Immature natural killer cell (primary cell): ENCODE data around the gene TEX10. TPM values are rescaled to one million over a fixed set of nuclear protein-coding genes. Genes with fewer than 3 reads are reported as not detected.
A peak's percentile ranks its signal among the peaks of the same experiment; 100 is the strongest.

ENCODE experiments used
- DNase-seq, 3 donors: peaks; one replicate each; pipeline ENCODE4 v3.0.0; 2022; ENCODE audit warnings: mixed read lengths in 1 of 3
- H3K27ac Mint-ChIP-seq, 6 donors: one replicate each; pipeline ENCODE4 v1.8.0; 2020; ENCODE audit warnings: mixed read lengths in 6 of 6, mild to moderate bottlenecking in 5 of 6, inconsistent platforms in 4 of 6, moderate library complexity in 3 of 6
- H3K27me3 Mint-ChIP-seq, 3 donors: one replicate each; pipeline ENCODE4 v1.8.0; 2020 to 2021; ENCODE audit warnings: low read depth in 3 of 3, mild to moderate bottlenecking in 3 of 3, mixed read lengths in 3 of 3, moderate library complexity in 3 of 3, inconsistent platforms in 1 of 3
- H3K36me3 Mint-ChIP-seq, 3 donors: one replicate each; pipeline ENCODE4 v1.8.0; 2020; ENCODE audit warnings: mixed read lengths in 3 of 3, inconsistent platforms in 2 of 3, mild to moderate bottlenecking in 2 of 3
- H3K4me1 Mint-ChIP-seq, 2 donors: one replicate each; pipeline ENCODE4 v1.8.0; 2020; ENCODE audit warnings: inconsistent platforms in 2 of 2, mild to moderate bottlenecking in 2 of 2, mixed read lengths in 2 of 2, moderate library complexity in 1 of 2
- H3K4me3 Mint-ChIP-seq, 5 donors: one replicate each; pipeline ENCODE4 v1.8.0; 2020; ENCODE audit warnings: mild to moderate bottlenecking in 5 of 5, mixed read lengths in 5 of 5, inconsistent platforms in 3 of 5, moderate library complexity in 3 of 5
- H3K9me3 Mint-ChIP-seq, 6 donors: one replicate each; pipeline ENCODE4 v1.8.0; 2020; ENCODE audit warnings: mild to moderate bottlenecking in 6 of 6, mixed read lengths in 6 of 6, inconsistent platforms in 4 of 6, moderate library complexity in 3 of 6
- polyA plus RNA-seq, 3 donors: library from polyadenylated mRNA; unstranded; fragments of 300-500 nt; fragmentation: Illumina TruSeq; gene quantifications; one replicate each; pipeline ENCODE4 v1.2.3, GENCODE V29; 2021

The TEX10 gene
- polyA plus RNA-seq, 3 donors from 2014 or later = 5.9 to 13.8 (median 11.3) TPM

DNA sequence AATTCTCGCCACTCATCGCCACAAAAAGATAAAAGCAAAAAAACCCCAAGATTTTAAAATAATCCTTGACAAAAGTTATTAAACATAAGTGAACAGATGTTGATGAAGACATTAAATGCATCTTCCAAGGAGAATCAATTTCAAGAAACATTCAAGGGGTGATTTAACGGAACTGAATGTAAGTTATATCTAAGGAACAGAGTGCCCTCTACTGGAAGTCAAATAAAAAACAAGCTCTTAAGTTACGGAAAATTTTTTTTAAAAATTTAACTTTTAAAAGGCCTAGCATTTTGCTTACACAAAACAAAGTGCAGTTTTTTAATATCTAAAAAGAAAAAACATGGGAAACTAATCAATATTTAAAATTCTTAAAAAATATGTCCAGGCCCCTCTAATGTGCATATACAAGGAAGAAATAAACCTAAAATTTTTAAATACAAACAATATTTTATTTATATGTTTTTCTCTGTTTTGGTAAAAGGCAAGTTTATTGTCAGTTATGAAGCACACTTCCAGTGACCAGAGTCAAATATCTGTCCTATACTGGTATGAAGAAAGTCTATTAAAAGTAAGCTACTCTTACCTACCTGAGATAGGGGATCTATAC, 28.0 kb downstream of the TEX10 start:
- Mint-ChIP-seq H3K36me3 (peaks cover 8 to 22% (median 15%) of the 10 kb centered on the region in 3 donors), H3K9me3 (no peaks in the 10 kb centered on the region), H3K4me1 (peaks cover 6 to 17% of the 10 kb centered on the region in 2 donors), H3K4me3 (no peak overlapping the region), H3K27me3 (peaks cover 0 to 2% (median 0%) of the 10 kb centered on the region in 3 donors), H3K27ac (no peak overlapping the region)
- peak; percentile 4 to 18 (median 17) for DNase-seq

DNA sequence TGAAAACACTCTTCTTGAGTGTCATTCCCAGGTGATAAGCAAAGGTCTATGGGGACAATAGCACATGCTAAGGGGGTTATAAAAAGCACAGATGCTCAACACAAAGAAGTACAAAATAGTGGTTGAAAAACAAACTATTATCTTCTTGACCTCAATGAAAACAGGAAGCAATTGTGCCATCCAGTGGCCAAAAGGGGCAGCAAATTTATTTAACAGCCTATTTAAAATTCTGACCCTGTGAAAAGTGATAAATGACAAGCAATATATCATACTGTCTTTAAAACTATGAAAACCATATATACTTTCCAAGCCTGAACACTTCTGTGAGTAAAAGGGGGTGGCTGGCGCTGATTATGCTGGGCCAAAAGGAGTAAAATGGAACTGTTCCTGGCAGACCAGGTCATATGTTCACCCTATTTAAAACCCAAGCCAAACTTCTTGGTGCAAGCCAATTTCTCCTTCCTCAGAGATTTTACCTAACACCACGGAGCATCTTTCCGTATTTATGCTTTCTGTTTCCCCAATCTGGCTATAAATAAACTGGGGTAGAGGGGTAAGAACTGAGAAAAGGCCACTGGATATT, 29.7 kb downstream of the TEX10 start:
- H3K9me3 Mint-ChIP-seq = no peaks in the 10 kb centered on the region
- peak overlapping the region in 1 of 6 donors; percentile 47 for H3K27ac Mint-ChIP-seq
- peaks cover 0 to 2% (median 0%) of the 10 kb centered on the region in 3 donors for H3K27me3 Mint-ChIP-seq
- no peak overlapping the region for H3K4me3 Mint-ChIP-seq
- peaks cover 11 to 26% (median 13%) of the 10 kb centered on the region in 3 donors for H3K36me3 Mint-ChIP-seq
- H3K4me1 Mint-ChIP-seq = peaks cover 6 to 17% of the 10 kb centered on the region in 2 donors
- peak; percentile 6 to 17 (median 12) for DNase-seq

DNA sequence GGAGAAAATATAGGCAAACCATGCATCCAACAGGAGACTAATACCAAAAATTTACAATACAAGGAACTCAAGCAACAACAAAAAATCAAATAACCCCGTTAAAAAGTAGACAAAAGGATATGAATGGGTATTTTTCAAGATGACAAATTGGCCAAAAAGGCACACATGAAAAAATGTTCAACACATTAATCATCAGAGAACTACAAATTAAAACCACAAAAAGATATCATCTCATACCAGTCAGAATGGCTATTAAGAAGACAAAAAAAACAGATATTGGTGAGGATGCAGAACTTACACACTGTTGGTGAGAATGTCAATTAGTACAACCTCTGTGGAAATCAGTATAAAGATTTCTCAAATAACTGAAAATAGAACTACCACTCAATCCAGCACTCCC, 35.0 kb downstream of the TEX10 start:
- Mint-ChIP-seq H3K27ac (peak overlapping the region in 2 of 6 donors; percentile 10 to 22), H3K4me3 (no peak overlapping the region), H3K27me3 (peaks cover 0 to 1% (median 0%) of the 10 kb centered on the region in 3 donors), H3K36me3 (peaks cover 37 to 46% (median 38%) of the 10 kb centered on the region in 3 donors), H3K9me3 (no peaks in the 10 kb centered on the region), H3K4me1 (peaks cover 3 to 11% of the 10 kb centered on the region in 2 donors)
- no peak for DNase-seq

DNA sequence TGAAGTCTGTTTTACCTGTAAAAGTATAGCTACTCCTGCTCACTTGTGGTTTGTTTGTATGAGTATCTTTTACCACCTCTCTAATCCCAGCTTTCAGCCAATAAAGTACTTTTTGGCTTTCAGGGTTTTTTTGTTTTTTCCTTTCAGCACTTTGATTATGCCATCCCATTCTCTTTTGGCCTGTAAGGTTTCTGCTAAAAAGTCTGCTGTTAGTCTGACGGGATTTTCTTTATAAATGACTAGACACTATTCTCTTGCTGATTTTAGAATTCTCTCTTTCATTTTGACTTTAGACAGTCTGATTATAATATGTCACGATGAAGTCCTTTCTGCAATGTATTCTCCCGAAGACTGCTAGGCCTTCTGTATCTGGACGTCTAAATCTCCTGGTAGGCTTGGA, 37.2 kb downstream of the TEX10 start:
- Mint-ChIP-seq H3K4me1 (peaks cover 5 to 17% of the 10 kb centered on the region in 2 donors), H3K27me3 (peaks cover 0 to 1% (median 0%) of the 10 kb centered on the region in 3 donors), H3K36me3 (peaks cover 42 to 46% (median 42%) of the 10 kb centered on the region in 3 donors), H3K4me3 (no peak overlapping the region), H3K27ac (no peak overlapping the region), H3K9me3 (no peaks in the 10 kb centered on the region)
- DNase-seq = no peak

DNA sequence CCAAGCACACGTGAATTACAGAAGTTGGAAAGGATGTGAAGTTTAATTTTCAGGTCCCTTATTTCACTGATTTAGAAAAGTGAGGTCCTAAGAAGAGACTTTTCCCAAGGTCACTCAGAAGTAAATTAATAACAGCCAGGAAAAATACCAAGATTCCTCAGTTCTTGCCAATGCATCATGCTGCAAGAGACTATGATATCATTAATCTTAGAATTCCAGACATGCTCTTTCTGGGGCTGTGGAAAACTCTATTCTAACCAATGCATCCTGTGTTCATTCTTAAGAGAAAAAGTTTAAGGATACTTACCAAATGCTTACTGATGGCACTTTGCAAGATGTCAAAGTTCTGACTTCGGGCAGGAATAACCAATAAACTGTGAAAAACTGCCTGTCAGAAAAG, 42.8 kb downstream of the TEX10 start:
- Mint-ChIP-seq H3K4me1 (peaks cover 2 to 11% of the 10 kb centered on the region in 2 donors), H3K4me3 (no peak overlapping the region), H3K36me3 (peaks cover 17 to 39% (median 27%) of the 10 kb centered on the region in 3 donors), H3K9me3 (no peaks in the 10 kb centered on the region), H3K27ac (peak overlapping the region in 1 of 6 donors; percentile 8), H3K27me3 (no peaks in the 10 kb centered on the region)
- DNase-seq = no peak

DNA sequence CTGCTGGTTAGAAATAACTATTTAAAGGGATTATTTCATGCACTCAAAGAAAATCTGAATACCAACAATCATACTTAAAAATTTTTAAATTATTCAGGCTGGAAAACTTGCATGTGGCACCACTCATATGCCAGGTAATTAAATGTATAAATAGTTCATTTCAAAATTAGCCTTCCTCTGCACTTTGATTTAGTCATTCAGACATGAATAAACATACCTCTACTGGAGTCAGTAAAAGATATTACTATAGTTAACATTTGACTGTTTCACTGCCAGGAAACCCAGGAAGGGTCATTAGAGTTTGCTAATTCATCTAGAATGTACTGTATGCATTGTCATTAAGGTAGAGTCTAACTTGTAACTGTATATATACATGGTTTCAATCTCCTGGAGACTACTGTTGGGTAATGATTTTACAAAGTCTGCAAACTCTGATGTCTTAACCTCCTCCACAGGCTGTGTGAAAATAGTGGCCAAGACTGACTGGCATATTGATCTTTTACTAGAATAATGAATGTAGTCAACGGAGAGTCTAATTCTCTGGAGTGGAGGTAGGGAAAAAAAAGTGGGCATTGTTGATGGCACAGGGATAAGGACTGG, 43.7 kb downstream of the TEX10 start:
- Mint-ChIP-seq H3K36me3 (peaks cover 11 to 34% (median 20%) of the 10 kb centered on the region in 3 donors), H3K27me3 (no peaks in the 10 kb centered on the region), H3K27ac (peak overlapping the region in 2 of 6 donors; percentile 8 to 35), H3K9me3 (no peaks in the 10 kb centered on the region), H3K4me1 (peaks cover 3 to 14% of the 10 kb centered on the region in 2 donors), H3K4me3 (no peak overlapping the region)
- DNase-seq = no peak

DNA sequence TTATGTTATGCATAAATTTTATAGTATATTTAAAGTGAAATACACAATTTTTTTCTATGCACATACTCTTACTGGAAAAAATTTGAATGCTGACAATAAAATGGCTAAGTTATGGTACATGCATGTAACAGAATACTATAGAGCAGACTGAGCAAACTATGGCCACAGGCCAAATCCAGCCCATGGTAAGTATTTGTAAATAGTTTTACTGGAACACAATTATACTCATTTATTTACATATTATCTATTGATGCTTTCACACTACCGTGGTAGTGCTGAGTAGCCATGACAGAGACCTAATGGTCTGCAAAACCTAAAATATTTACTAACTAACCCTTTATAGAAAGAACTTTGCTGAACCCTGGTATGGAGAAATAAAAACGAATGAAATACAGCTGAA, 45.7 kb downstream of the TEX10 start:
- H3K4me1 Mint-ChIP-seq = peaks cover 3 to 14% of the 10 kb centered on the region in 2 donors
- no peak overlapping the region for H3K4me3 Mint-ChIP-seq
- no peak overlapping the region for H3K27ac Mint-ChIP-seq
- DNase-seq = no peak
- H3K9me3 Mint-ChIP-seq = no peaks in the 10 kb centered on the region
- peaks cover 17 to 44% (median 18%) of the 10 kb centered on the region in 3 donors for H3K36me3 Mint-ChIP-seq
- no peaks in the 10 kb centered on the region for H3K27me3 Mint-ChIP-seq

DNA sequence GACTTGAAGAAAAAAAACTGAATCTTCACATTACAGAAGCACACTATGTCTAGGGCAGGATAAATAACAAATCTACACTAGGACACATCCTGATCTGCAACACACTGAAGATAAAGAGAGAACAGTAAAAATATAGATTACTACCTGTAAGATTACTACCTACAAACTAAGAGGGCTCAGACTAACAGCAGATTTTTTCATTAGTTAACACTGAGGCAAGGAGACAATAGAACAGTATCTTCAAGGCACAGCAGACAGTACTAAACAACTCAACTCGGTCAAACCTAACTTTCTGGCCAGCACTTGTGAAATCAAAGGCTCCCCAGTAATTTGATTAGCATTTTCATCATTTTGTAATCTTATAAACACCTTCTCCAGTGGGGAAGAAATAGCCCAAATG, 46.5 kb downstream of the TEX10 start:
- H3K9me3 Mint-ChIP-seq = no peaks in the 10 kb centered on the region
- no peak overlapping the region for H3K4me3 Mint-ChIP-seq
- peaks cover 18 to 45% (median 19%) of the 10 kb centered on the region in 3 donors for H3K36me3 Mint-ChIP-seq
- no peak overlapping the region for H3K27ac Mint-ChIP-seq
- DNase-seq = no peak
- H3K4me1 Mint-ChIP-seq = peaks cover 1 to 7% of the 10 kb centered on the region in 2 donors
- no peaks in the 10 kb centered on the region for H3K27me3 Mint-ChIP-seq

GRCh38 chr9:100303747-100304146, 49.0 kb downstream of the TEX10 start:
- Mint-ChIP-seq H3K27me3 (no peaks in the 10 kb centered on the region), H3K36me3 (peaks cover 15 to 52% (median 28%) of the 10 kb centered on the region in 3 donors), H3K4me1 (peaks cover 1 to 6% of the 10 kb centered on the region in 2 donors), H3K27ac (peak overlapping the region in 3 of 6 donors; percentile 2 to 16 (median 12)), H3K9me3 (no peaks in the 10 kb centered on the region), H3K4me3 (no peak overlapping the region)
- no peak for DNase-seq

DNA sequence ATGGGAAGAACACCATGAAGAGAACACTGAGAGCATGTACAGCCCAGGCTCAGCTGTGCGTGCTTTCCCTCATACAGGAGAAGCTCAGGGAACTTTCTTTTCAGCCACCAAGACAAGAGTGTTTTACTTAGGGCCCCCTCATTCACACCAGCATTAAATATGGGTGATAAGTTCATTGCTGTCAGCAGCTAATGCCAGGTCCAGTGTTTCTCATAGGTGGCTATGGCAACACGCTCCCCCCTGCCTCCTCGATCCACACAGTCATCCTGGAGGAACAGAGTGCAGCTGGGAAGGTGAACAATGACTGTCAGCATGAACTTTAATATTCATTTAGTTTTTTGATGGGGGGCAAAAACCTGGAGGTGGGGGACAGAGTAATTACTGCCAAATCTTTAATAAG, 54.4 kb downstream of the TEX10 start:
- peaks cover 14 to 38% (median 17%) of the 10 kb centered on the region in 3 donors for H3K36me3 Mint-ChIP-seq
- H3K27me3 Mint-ChIP-seq = no peaks in the 10 kb centered on the region
- no peak for DNase-seq
- H3K9me3 Mint-ChIP-seq = no peaks in the 10 kb centered on the region
- H3K4me3 Mint-ChIP-seq = no peak overlapping the region
- peak overlapping the region in 1 of 6 donors; percentile 11 for H3K27ac Mint-ChIP-seq
- H3K4me1 Mint-ChIP-seq = no peaks in the 10 kb centered on the region

DNA sequence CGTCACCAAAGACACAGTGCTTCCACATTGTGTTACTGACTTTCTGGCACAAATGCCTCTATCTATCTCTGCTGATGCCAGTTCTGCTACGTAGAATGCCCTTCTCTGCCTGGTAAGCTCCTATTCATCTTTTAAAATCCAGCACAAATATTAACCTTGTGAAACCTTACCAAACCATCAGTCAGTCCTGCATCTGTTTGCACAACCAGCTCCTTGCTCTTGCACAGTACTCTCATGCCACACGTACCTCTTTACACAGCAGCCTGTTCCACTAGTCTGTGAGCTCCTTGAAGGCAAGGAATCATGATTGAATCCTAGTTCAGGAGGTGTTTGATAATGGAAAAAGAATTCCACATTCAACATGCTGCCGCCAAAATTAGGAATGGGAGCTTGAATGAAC, 56.3 kb downstream of the TEX10 start:
- Mint-ChIP-seq H3K4me1 (no peaks in the 10 kb centered on the region), H3K36me3 (peaks cover 18 to 43% (median 23%) of the 10 kb centered on the region in 3 donors), H3K9me3 (no peaks in the 10 kb centered on the region), H3K27me3 (peaks cover 0 to under 1% (median 0%) of the 10 kb centered on the region in 3 donors), H3K27ac (no peak overlapping the region), H3K4me3 (no peak overlapping the region)
- DNase-seq = no peak

- Mint-ChIP-seq H3K27ac (peak overlapping the region in 1 of 6 donors; percentile 13), H3K36me3 (peaks cover 16 to 42% (median 29%) of the 10 kb centered on the region in 3 donors)
These were observed 57.5 kb downstream of the TEX10 start for GRCh38 chr9:100295240-100295639.

DNA sequence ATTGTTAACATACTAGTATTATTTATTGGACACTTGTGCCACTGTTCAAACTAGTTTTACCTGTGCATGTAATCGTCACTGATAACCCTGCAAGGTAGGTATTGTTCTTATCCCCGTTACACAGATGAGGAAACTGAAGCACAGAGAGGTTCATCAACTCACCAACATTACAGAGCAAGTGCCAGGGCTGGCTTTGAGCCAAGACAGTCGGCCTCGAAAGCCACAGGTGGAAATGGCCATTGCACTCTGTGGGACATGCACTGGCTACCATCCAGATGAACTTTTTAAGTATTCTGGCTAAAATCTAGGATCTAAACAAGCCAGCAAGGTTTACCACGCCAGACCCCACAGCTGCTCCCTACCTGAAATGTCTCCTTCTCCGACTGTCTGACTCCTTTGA, 57.9 kb downstream of the TEX10 start:
- H3K9me3 Mint-ChIP-seq = no peaks in the 10 kb centered on the region
- H3K36me3 Mint-ChIP-seq = peaks cover 20 to 42% (median 31%) of the 10 kb centered on the region in 3 donors
- peaks cover 0 to 4% (median 0%) of the 10 kb centered on the region in 3 donors for H3K27me3 Mint-ChIP-seq
- H3K27ac Mint-ChIP-seq = no peak overlapping the region
- H3K4me3 Mint-ChIP-seq = no peak overlapping the region
- no peak for DNase-seq
- no peaks in the 10 kb centered on the region for H3K4me1 Mint-ChIP-seq

More at GRCh38 chr9:100295240-100295639, 57.5 kb downstream of the TEX10 start:
- Mint-ChIP-seq H3K27me3 (peaks cover 0 to 2% (median 0%) of the 10 kb centered on the region in 3 donors), H3K9me3 (no peaks in the 10 kb centered on the region), H3K4me1 (no peaks in the 10 kb centered on the region), H3K4me3 (no peak overlapping the region)
- DNase-seq = no peak

DNA sequence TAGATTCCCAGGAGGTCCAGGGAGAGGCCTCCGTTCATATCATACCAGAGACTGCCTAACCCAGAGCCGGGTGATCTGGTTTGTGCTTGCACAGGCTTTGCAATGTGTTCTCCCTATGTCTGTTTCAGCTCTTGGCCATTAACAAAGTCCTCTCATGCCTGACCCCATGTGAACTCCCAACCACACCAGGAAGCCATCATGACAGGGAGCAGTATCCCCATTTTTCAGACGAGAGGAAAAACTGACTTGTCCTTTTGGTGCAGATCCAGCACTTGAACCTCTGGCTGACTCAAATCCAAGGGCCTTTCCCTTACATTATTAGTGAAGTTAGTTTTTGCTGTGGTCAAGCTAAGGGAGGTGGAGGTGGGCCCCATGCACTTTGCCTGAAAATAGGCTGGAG, 58.4 kb downstream of the TEX10 start:
- Mint-ChIP-seq H3K27me3 (peaks cover 0 to 4% (median 0%) of the 10 kb centered on the region in 3 donors), H3K9me3 (no peaks in the 10 kb centered on the region), H3K27ac (no peak overlapping the region), H3K4me3 (no peak overlapping the region), H3K36me3 (peaks cover 25 to 43% (median 30%) of the 10 kb centered on the region in 3 donors), H3K4me1 (no peaks in the 10 kb centered on the region)
- DNase-seq = no peak
